ENCODE measurements around the gene HOGA1. TPM values are rescaled to one million over a fixed set of nuclear protein-coding genes. Genes with fewer than 3 reads are reported as not detected.

HOGA1 gene
- total and polyA plus RNA-seq, 2 of the 13 experiments (the other 11 are each of a cell fraction or from before 2014, with no cell fraction given): 7.6 to 19.5 TPM

- TF ChIP-seq GMEB2 (CRISPR knock-in tag; IDR thresholded peaks at IDR 0.05; ENCODE audit: low read depth) (no peak), SNRNP70 (IDR thresholded peaks at IDR 0.05; ENCODE audit: low read depth, low read length) (no peak), BORCS8-MEF2B (CRISPR knock-in tag; IDR thresholded peaks at IDR 0.05) (peak; percentile 49; the same call in 1 of the 2 replicates), ZMAT3 (CRISPR knock-in tag; conservative IDR thresholded peaks at IDR 0.05) (0 out of 2 replicates have a peak, but pooled peaks have one; percentile 67), NCOA5 (CRISPR knock-in tag; IDR thresholded peaks at IDR 0.05) (no peak), XBP1 (CRISPR knock-in tag; IDR thresholded peaks at IDR 0.05) (no peak), CBX5 (CRISPR knock-in tag; IDR thresholded peaks at IDR 0.05; ENCODE audit: borderline replicate concordance) (no peak; the same call in 1 of the 2 replicates), ZNF232 (CRISPR knock-in tag; IDR thresholded peaks at IDR 0.05; ENCODE audit: borderline replicate concordance) (no peak), NFKBIZ (CRISPR knock-in tag; IDR thresholded peaks at IDR 0.05) (no peak), ZNF354B (CRISPR knock-in tag; IDR thresholded peaks at IDR 0.05) (no peak), TIGD3 (CRISPR knock-in tag; IDR thresholded peaks at IDR 0.05; ENCODE audit: borderline replicate concordance) (no peak), ZNF782 (CRISPR knock-in tag; IDR thresholded peaks at IDR 0.05; ENCODE audit: borderline replicate concordance) (no peak), CREB1 (IDR thresholded peaks at IDR 0.05) (peak; percentile 50; the same call in 1 of the 2 replicates), CREB1 (CRISPR knock-in tag; IDR thresholded peaks at IDR 0.05) (peak; percentile 76), SP1 (IDR thresholded peaks at IDR 0.05) (no peak), SP1 (CRISPR knock-in tag; IDR thresholded peaks at IDR 0.05) (no peak), ZSCAN22 (CRISPR knock-in tag; IDR thresholded peaks at IDR 0.05) (no peak), ZC3H13 (CRISPR knock-in tag; IDR thresholded peaks at IDR 0.05) (no peak)
- TF ChIP-seq, protein P1, sequence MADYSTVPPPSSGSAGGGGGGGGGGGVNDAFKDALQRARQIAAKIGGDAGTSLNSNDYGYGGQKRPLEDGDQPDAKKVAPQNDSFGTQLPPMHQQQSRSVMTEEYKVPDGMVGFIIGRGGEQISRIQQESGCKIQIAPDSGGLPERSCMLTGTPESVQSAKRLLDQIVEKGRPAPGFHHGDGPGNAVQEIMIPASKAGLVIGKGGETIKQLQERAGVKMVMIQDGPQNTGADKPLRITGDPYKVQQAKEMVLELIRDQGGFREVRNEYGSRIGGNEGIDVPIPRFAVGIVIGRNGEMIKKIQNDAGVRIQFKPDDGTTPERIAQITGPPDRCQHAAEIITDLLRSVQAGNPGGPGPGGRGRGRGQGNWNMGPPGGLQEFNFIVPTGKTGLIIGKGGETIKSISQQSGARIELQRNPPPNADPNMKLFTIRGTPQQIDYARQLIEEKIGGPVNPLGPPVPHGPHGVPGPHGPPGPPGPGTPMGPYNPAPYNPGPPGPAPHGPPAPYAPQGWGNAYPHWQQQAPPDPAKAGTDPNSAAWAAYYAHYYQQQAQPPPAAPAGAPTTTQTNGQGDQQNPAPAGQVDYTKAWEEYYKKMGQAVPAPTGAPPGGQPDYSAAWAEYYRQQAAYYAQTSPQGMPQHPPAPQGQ (CRISPR knock-in tag; IDR thresholded peaks at IDR 0.05; ENCODE audit: borderline replicate concordance): no peak
- TF ChIP-seq, protein P2, sequence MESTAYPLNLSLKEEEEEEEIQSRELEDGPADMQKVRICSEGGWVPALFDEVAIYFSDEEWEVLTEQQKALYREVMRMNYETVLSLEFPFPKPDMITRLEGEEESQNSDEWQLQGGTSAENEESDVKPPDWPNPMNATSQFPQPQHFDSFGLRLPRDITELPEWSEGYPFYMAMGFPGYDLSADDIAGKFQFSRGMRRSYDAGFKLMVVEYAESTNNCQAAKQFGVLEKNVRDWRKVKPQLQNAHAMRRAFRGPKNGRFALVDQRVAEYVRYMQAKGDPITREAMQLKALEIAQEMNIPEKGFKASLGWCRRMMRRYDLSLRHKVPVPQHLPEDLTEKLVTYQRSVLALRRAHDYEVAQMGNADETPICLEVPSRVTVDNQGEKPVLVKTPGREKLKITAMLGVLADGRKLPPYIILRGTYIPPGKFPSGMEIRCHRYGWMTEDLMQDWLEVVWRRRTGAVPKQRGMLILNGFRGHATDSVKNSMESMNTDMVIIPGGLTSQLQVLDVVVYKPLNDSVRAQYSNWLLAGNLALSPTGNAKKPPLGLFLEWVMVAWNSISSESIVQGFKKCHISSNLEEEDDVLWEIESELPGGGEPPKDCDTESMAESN (CRISPR knock-in tag; conservative IDR thresholded peaks at IDR 0.05): peak; percentile 78
- TF ChIP-seq, protein P3, sequence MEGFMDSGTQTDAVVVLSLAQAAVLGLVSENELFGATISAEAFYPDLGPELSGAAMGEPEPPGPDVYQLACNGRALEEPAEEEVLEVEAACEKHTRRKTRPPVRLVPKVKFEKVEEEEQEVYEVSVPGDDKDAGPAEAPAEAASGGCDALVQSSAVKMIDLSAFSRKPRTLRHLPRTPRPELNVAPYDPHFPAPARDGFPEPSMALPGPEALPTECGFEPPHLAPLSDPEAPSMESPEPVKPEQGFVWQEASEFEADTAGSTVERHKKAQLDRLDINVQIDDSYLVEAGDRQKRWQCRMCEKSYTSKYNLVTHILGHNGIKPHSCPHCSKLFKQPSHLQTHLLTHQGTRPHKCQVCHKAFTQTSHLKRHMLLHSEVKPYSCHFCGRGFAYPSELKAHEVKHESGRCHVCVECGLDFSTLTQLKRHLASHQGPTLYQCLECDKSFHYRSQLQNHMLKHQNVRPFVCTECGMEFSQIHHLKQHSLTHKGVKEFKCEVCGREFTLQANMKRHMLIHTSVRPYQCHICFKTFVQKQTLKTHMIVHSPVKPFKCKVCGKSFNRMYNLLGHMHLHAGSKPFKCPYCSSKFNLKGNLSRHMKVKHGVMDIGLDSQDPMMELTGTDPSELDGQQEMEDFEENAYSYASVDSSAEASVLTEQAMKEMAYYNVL (CRISPR knock-in tag; IDR thresholded peaks at IDR 0.05; ENCODE audit: borderline replicate concordance): no peak
Measured at GRCh38 chr10:97632949-97633884, 49.0 kb downstream of the HOGA1 start, which contains the start of gene MORN4 (continued).

Data from HepG2 (cell line).